H1 (cell line): Measurements from ENCODE around the gene OGFOD3. TPM values are rescaled to one million over a fixed set of nuclear protein-coding genes. Genes with fewer than 3 reads are reported as not detected.
A peak's percentile ranks its signal among the peaks of the same experiment; 100 is the strongest.

Experiments
- CTCF ChIA-PET: fragments of 300-600 bp; sonication (Branson Sonifier 250); formaldehyde crosslinking; loops from one replicate; lab custom pipeline; 2021; ENCODE audit not compliant: partially characterized antibody; lab: Charles Lee
- POLR2A ChIA-PET: fragments of 300-600 bp; sonication (Branson Sonifier 250); formaldehyde crosslinking; loops from one replicate; lab custom pipeline; 2021; ENCODE audit warnings: inconsistent platforms; ENCODE audit not compliant: partially characterized antibody; lab: Charles Lee
- DNase-seq, 2 experiments: peaks; one replicate each; pipeline versions ENCODE4 v3.0.0 to v3.0.0-alpha.2; 2010 to 2022; ENCODE audit warnings: low spot score in 2 of 2, low read depth in 1 of 2, mixed read lengths in 1 of 2
- FAIRE-seq: peaks from 2 replicates; lab custom pipeline; 2011; peaks lifted over from hg19 to GRCh38; lab: Jason Lieb, UNC
- H2AFZ ChIP-seq: 2 replicates; pipeline ENCODE4 v1.8.1; 2012; ENCODE audit warnings: low read length, inconsistent platforms
- H2AK5ac ChIP-seq: 2 replicates; pipeline ENCODE4 v1.6.1; 2013; ENCODE audit warnings: low read depth, low read length
- H2BK120ac ChIP-seq: replicated peaks from 2 replicates; pipeline ENCODE3; 2013; ENCODE audit warnings: low read depth, low read length, inconsistent platforms
- H2BK12ac ChIP-seq: 2 replicates; pipeline ENCODE4 v1.6.1; 2013; ENCODE audit warnings: low read depth, low read length
- H2BK15ac ChIP-seq: 2 replicates; pipeline ENCODE4 v1.6.1; 2013; ENCODE audit warnings: low read length
- H2BK20ac ChIP-seq: 2 replicates; pipeline ENCODE4 v1.6.1; 2013; ENCODE audit warnings: low read length
- H2BK5ac ChIP-seq: 2 replicates; pipeline ENCODE4 v1.6.1; 2013; ENCODE audit warnings: low read depth, low read length
- H3K14ac ChIP-seq: 2 replicates; pipeline ENCODE4 v1.6.1; 2013; ENCODE audit warnings: inconsistent platforms; ENCODE audit not compliant: insufficient read length
- H3K18ac ChIP-seq: 2 replicates; pipeline ENCODE4 v1.6.1; 2013; ENCODE audit warnings: low read length; ENCODE audit errors: extremely low read depth
- H3K23ac ChIP-seq: 2 replicates; pipeline ENCODE4 v1.6.1; 2013; ENCODE audit warnings: inconsistent platforms; ENCODE audit not compliant: insufficient read length
- H3K23me2 ChIP-seq: 2 replicates; pipeline ENCODE4 v1.6.1; 2013; ENCODE audit warnings: low read depth, low read length
- H3K27ac ChIP-seq: 2 replicates; pipeline ENCODE4 v1.6.1; 2011; ENCODE audit warnings: low read depth, low read length, inconsistent platforms
- H3K27me3 ChIP-seq, 4 experiments: replicated peaks in 1 of 4; 1 replicate in 1 of 4; 2 replicates in 3 of 4; pipeline versions ENCODE4 v1.6.1 to v1.8.1; 2011 to 2013; ENCODE audit warnings: low read length in 3 of 4, mild to moderate bottlenecking in 3 of 4, inconsistent platforms in 2 of 4, mixed read lengths in 2 of 4, moderate library complexity in 1 of 4; ENCODE audit not compliant: control insufficient read depth in 3 of 4, insufficient read depth in 3 of 4; ENCODE audit errors: extremely low read depth in 1 of 4
- H3K36me3 ChIP-seq, 4 experiments: 2 replicates each; pipeline versions ENCODE4 v1.6.1 to v1.8.1; 2011 to 2013; ENCODE audit warnings: mild to moderate bottlenecking in 4 of 4, low read length in 3 of 4, moderate library complexity in 2 of 4, control low read depth in 1 of 4, inconsistent platforms in 1 of 4; ENCODE audit not compliant: insufficient read depth in 4 of 4, control insufficient read depth in 2 of 4
- H3K4ac ChIP-seq: replicated peaks from 2 replicates; pipeline ENCODE3; 2013; ENCODE audit warnings: low read length, low read depth, mixed read lengths, inconsistent platforms; ENCODE audit not compliant: insufficient read length
- H3K4me1 ChIP-seq, 4 experiments: replicated peaks in 1 of 4; 1 replicate in 1 of 4; 2 replicates in 3 of 4; pipeline versions ENCODE4 v1.6.1 to v1.8.1; 2011 to 2013; ENCODE audit warnings: low read length in 3 of 4, inconsistent platforms in 2 of 4, mixed read lengths in 1 of 4; ENCODE audit not compliant: insufficient read depth in 4 of 4, control insufficient read depth in 3 of 4
- H3K4me2 ChIP-seq, 2 experiments: 2 replicates each; pipeline versions ENCODE4 v1.6.1 to v1.8.1; 2011 to 2013; ENCODE audit warnings: low read depth in 2 of 2, low read length in 2 of 2, control low read depth in 1 of 2, inconsistent platforms in 1 of 2, mild to moderate bottlenecking in 1 of 2; ENCODE audit not compliant: insufficient read depth in 1 of 2
- H3K4me3 ChIP-seq, 4 experiments: fragments of 200-600, 300-600 bp in 1 of 4; sonication (generic), shearing (Covaris generic), sonication (Bioruptor Twin) in 1 of 4; 2 replicates each; pipeline versions ENCODE4 v1.5.1 to v1.8.1; 2011 to 2016; ENCODE audit warnings: low read length in 4 of 4, low read depth in 3 of 4, control low read depth in 2 of 4, inconsistent platforms in 2 of 4, mild to moderate bottlenecking in 2 of 4, mixed read lengths in 1 of 4, moderate library complexity in 1 of 4; ENCODE audit not compliant: insufficient read depth in 2 of 4; ENCODE audit errors: extremely low read depth in 1 of 4
- H3K56ac ChIP-seq: replicated peaks from 2 replicates; pipeline ENCODE3; 2013; ENCODE audit warnings: low read depth, mild to moderate bottlenecking, mixed read lengths, low read length, inconsistent platforms; ENCODE audit not compliant: insufficient read length
- H3K79me1 ChIP-seq: 2 replicates; pipeline ENCODE4 v1.6.1; 2013; ENCODE audit warnings: low read depth, low read length, control low read depth
- H3K79me2 ChIP-seq, 2 experiments: 2 replicates each; pipeline versions ENCODE4 v1.6.1 to v1.8.1; 2012 to 2013; ENCODE audit warnings: low read length in 2 of 2, mild to moderate bottlenecking in 2 of 2, inconsistent platforms in 1 of 2; ENCODE audit not compliant: insufficient read depth in 2 of 2, control insufficient read depth in 1 of 2
- H3K9ac ChIP-seq, 4 experiments: replicated peaks in 1 of 4; 1 replicate in 1 of 4; 2 replicates in 3 of 4; pipeline versions ENCODE4 v1.6.1 to v1.8.1; 2011 to 2013; ENCODE audit warnings: low read depth in 3 of 4, low read length in 3 of 4, control low read depth in 2 of 4, mild to moderate bottlenecking in 2 of 4, moderate library complexity in 2 of 4, inconsistent platforms in 1 of 4; ENCODE audit errors: extremely low read depth in 1 of 4
- H3K9me3 ChIP-seq, 2 experiments: 2 replicates each; pipeline versions ENCODE4 v1.6.1 to v1.8.1; 2012 to 2013; ENCODE audit warnings: mild to moderate bottlenecking in 2 of 2, moderate library complexity in 2 of 2, control low read depth in 1 of 2, inconsistent platforms in 1 of 2, low read depth in 1 of 2, low read length in 1 of 2, mixed read lengths in 1 of 2; ENCODE audit not compliant: insufficient read depth in 2 of 2
- H4K20me1 ChIP-seq, 2 experiments: replicated peaks in 1 of 2; 2 replicates each; pipeline versions ENCODE3 to v1.8.1; 2011 to 2013; ENCODE audit warnings: inconsistent platforms in 2 of 2, low read length in 2 of 2, mild to moderate bottlenecking in 1 of 2; ENCODE audit not compliant: insufficient read depth in 2 of 2, control insufficient read depth in 1 of 2
- H4K5ac ChIP-seq: 2 replicates; pipeline ENCODE4 v1.6.1; 2013; ENCODE audit warnings: low read length, low read depth, mixed read lengths, inconsistent platforms; ENCODE audit not compliant: insufficient read length
- H4K8ac ChIP-seq: 2 replicates; pipeline ENCODE4 v1.8.0; 2013; ENCODE audit warnings: mild to moderate bottlenecking, moderate library complexity, low read length, inconsistent platforms; ENCODE audit not compliant: insufficient read depth; ENCODE audit errors: extremely low read depth
- H4K91ac ChIP-seq: replicated peaks from 2 replicates; pipeline ENCODE3; 2013; ENCODE audit warnings: low read length, mixed read lengths, inconsistent platforms; ENCODE audit not compliant: insufficient read length
- CTBP2 ChIP-seq: IDR thresholded peaks from 2 replicates; pipeline ENCODE4 v1.7.0; 2011; ENCODE audit warnings: borderline replicate concordance, mild to moderate bottlenecking, moderate library complexity, mixed read lengths, low read length; ENCODE audit not compliant: insufficient read depth, insufficient read length
- EZH2 ChIP-seq: fragments of 200-600 bp; sonication (generic); IDR thresholded peaks from 2 replicates; pipeline ENCODE4 v1.7.1; 2012; ENCODE audit warnings: low read depth, mild to moderate bottlenecking, moderate library complexity, low read length, inconsistent platforms; ENCODE audit not compliant: severe bottlenecking
- NRF1 ChIP-seq: IDR thresholded peaks from 2 replicates; pipeline ENCODE4 v1.6.1; 2011; ENCODE audit warnings: mild to moderate bottlenecking, low read depth, low read length, improper control_type of control experiment
- SAP30 ChIP-seq: fragments of 300-600 bp; sonication (generic); IDR thresholded peaks from 2 replicates; pipeline ENCODE4 v1.7.1; 2012; ENCODE audit warnings: low read length, moderate library complexity, mild to moderate bottlenecking, inconsistent platforms; ENCODE audit not compliant: insufficient read depth, insufficient replicate concordance
- SIN3A ChIP-seq, 2 experiments: IDR thresholded peaks in 1 of 2; conservative IDR thresholded peaks in 1 of 2; 2 replicates each; pipeline ENCODE4 v1.6.1; 2011 to 2012; ENCODE audit warnings: low read length in 2 of 2, improper control_type of control experiment in 1 of 2, low read depth in 1 of 2, mild to moderate bottlenecking in 1 of 2
- USF2 ChIP-seq: IDR thresholded peaks from 2 replicates; pipeline ENCODE4 v1.6.1; 2011; ENCODE audit warnings: low read length, improper control_type of control experiment
- WGBS, 2 experiments: shearing (Covaris generic) in 1 of 2; methylation state at CpG; one replicate each; pipeline versions ENCODE4 v1.1.6 to v1.1.7; 2013 to 2015; ENCODE audit warnings: low lambda C conversion rate in 2 of 2, mixed read lengths in 2 of 2, inconsistent platforms in 1 of 2, low coverage in 1 of 2, missing lambda C conversion rate in 1 of 2; ENCODE audit not compliant: insufficient replicate concordance in 2 of 2, insufficient coverage in 1 of 2, insufficient read length in 1 of 2; ENCODE audit errors: extremely low coverage in 1 of 2, missing lambda C conversion rate in 1 of 2; 5-methylcytosine and 5-hydroxymethylcytosine counted together
- polyA plus RNA-seq, 7 experiments: library from polyadenylated mRNA; depleted of rRNA in 3 of 7; stranded (reverse) in 5 of 7; unstranded in 2 of 7; fragments of >200 nt in 5 of 7; fragments of 200-250 nt in 2 of 7; gene quantifications; 1 replicate in 5 of 7; 2 replicates in 1 of 7; 4 replicates in 1 of 7; pipeline versions ENCODE4 v1.2.1 to v1.2.3, GENCODE V29; 2011 to 2013; ENCODE audit warnings: missing spikeins in 2 of 7, mixed read lengths in 2 of 7
- total RNA-seq: library from RNA; stranded (reverse); fragmentation: NEBNext Ultra II Directional; extraction: Animal tissue kit (Norgen Biotek cat#: 25700); gene quantifications from 2 replicates; pipeline ENCODE4 v1.2.1, GENCODE V29; 2021
- TF ChIP-seq, protein P1 (sequence below): IDR thresholded peaks from 2 replicates; pipeline ENCODE4 v1.6.1; 2011; ENCODE audit warnings: low read depth, mild to moderate bottlenecking, low read length; ENCODE audit not compliant: insufficient read depth
- TF ChIP-seq, protein P2 (sequence below): IDR thresholded peaks from 2 replicates; pipeline ENCODE4 v1.6.1; 2012; ENCODE audit warnings: inconsistent platforms
- TF ChIP-seq, protein P3 (sequence below): IDR thresholded peaks from 2 replicates; pipeline ENCODE4 v1.6.1; 2012; ENCODE audit warnings: inconsistent platforms

The OGFOD3 gene
- total and polyA plus RNA-seq, 2 of the 8 experiments (the other 6 are each of a cell fraction or from before 2014, with no cell fraction given) = 21.1 to 21.8 TPM

GRCh38 chr17:82457929-82458178, 39.5 kb upstream of the OGFOD3 start:
- WGBS, 2 experiments = 5% methylated on average over 8 of the region's 8 CpGs; no CpG with 5 or more reads in 1 of the 2 experiments
- 0 out of 2 replicates have a peak, but pooled peaks cover 3% of the 10 kb centered on the region for H3K79me1 ChIP-seq
- H2BK120ac ChIP-seq = no peak overlapping the region
- no peak overlapping the region for H2BK15ac ChIP-seq
- ChIA-PET CTCF (interaction anchor here (1.0 kb wide), 1 partner anchor 33 kb away, joined by 3 read pairs; no protein-coding TSS in a partner anchor), POLR2A (interaction anchor here (1.0 to 1.8 kb wide), 3 partner anchors 8 to 39 kb away, joined by 3 to 5 read pairs (median 5); no protein-coding TSS in a partner anchor)
- FAIRE-seq = no peak
- peaks cover 3 to 11% of the 10 kb centered on the region in 2 experiments for H4K20me1 ChIP-seq
- peaks cover 0 to 3% of the 10 kb centered on the region in 2 experiments; a peak in 1 of 4 replicates for H3K79me2 ChIP-seq
- H3K23me2 ChIP-seq = peaks cover 2% of the 10 kb centered on the region; the same call in 1 of the 2 replicates
- H3K36me3 ChIP-seq = peaks cover 3 to 11% (median 6%) of the 10 kb centered on the region in 4 experiments; a peak in 6 of 8 replicates
- H2BK20ac ChIP-seq = no peak overlapping the region
- H3K14ac ChIP-seq = no peak overlapping the region
- H2BK12ac ChIP-seq = no peak overlapping the region
- no peak overlapping the region for H3K18ac ChIP-seq
- no peak overlapping the region for H4K8ac ChIP-seq
- peaks cover 2 to 10% of the 10 kb centered on the region in 2 experiments; a peak in 3 of 4 replicates for H3K9me3 ChIP-seq
- no peak overlapping the region for H3K56ac ChIP-seq
- peak overlapping the region in 2 of 4 experiments; percentile 80 to 82; a peak in 4 of 7 replicates for H3K9ac ChIP-seq
- H4K5ac ChIP-seq = no peak overlapping the region
- H3K4me1 ChIP-seq = peaks cover 0 to 8% (median 3%) of the 10 kb centered on the region in 4 experiments; a peak in 4 of 7 replicates
- H2AFZ ChIP-seq = no peak overlapping the region
- H2BK5ac ChIP-seq = no peak overlapping the region
- H3K4me3 ChIP-seq = peak overlapping the region; percentile 77 to 86 (median 81)
- H3K4me2 ChIP-seq = peak overlapping the region; percentile 86 to 99
- H3K27ac ChIP-seq = peak overlapping the region; percentile 86
- TF ChIP-seq NRF1 = peak; percentile 79
- TF ChIP-seq, protein P1, sequence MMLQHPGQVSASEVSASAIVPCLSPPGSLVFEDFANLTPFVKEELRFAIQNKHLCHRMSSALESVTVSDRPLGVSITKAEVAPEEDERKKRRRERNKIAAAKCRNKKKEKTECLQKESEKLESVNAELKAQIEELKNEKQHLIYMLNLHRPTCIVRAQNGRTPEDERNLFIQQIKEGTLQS = peak; percentile 86
- TF ChIP-seq, protein P2, sequence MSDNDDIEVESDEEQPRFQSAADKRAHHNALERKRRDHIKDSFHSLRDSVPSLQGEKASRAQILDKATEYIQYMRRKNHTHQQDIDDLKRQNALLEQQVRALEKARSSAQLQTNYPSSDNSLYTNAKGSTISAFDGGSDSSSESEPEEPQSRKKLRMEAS = peak; percentile 92
- no peak for TF ChIP-seq CTBP2
- TF ChIP-seq SIN3A (conservative IDR thresholded peaks at IDR 0.05 in 1 of 2, IDR thresholded peaks at IDR 0.05 in 1 of 2; ENCODE audit: low read depth in 1 of 2, low read length in 2 of 2) = peak; percentile 82 to 95
- TF ChIP-seq USF2 = peak; percentile 93
- TF ChIP-seq, protein P3, sequence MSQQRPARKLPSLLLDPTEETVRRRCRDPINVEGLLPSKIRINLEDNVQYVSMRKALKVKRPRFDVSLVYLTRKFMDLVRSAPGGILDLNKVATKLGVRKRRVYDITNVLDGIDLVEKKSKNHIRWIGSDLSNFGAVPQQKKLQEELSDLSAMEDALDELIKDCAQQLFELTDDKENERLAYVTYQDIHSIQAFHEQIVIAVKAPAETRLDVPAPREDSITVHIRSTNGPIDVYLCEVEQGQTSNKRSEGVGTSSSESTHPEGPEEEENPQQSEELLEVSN = 0 out of 2 replicates have a peak, but pooled peaks have one; percentile 53
- TF ChIP-seq SAP30 = peak; percentile 58
- TF ChIP-seq EZH2 = no peak
- H3K4ac ChIP-seq = no peak overlapping the region
- H3K27me3 ChIP-seq = no peaks in the 10 kb centered on the region
- no peak overlapping the region for H3K23ac ChIP-seq
- no peak for DNase-seq
- H4K91ac ChIP-seq = no peak overlapping the region
- no peak overlapping the region for H2AK5ac ChIP-seq
